BJ (cell line): ENCODE measurements around the gene ATP6V0D1. TPM values are rescaled to one million over a fixed set of nuclear protein-coding genes. Genes with fewer than 3 reads are reported as not detected.

Experiments used
- CTCF ChIA-PET: fragments of 350-600 bp; formaldehyde crosslinking; extraction: SDS; loops from one replicate; lab custom pipeline; 2021; ENCODE audit warnings: antibody characterized with exemption, inconsistent platforms; lab: Yijun Ruan, JAX
- POLR2A ChIA-PET: fragments of 300-600 bp; sonication (Branson Sonifier 250); formaldehyde crosslinking; extraction: SDS; loops from one replicate; lab custom pipeline; 2021; ENCODE audit warnings: antibody characterized with exemption; lab: Charles Lee
- DNase-seq: peaks from one replicate; pipeline ENCODE4 v3.0.0-alpha.2; 2011; ENCODE audit warnings: low read depth
- H3K27me3 ChIP-seq: 2 replicates; pipeline ENCODE4 v1.6.0; 2011; ENCODE audit warnings: low read length; ENCODE audit not compliant: control insufficient read depth, insufficient read depth
- H3K36me3 ChIP-seq: 2 replicates; pipeline ENCODE4 v1.5.1; 2011; ENCODE audit warnings: low read length; ENCODE audit not compliant: control insufficient read depth, insufficient read depth
- H3K4me3 ChIP-seq: 2 replicates; pipeline ENCODE4 v1.5.1; 2011; ENCODE audit warnings: low read depth, mild to moderate bottlenecking, control low read depth, low read length
- polyA plus RNA-seq: library from polyadenylated mRNA; depleted of rRNA; stranded (reverse); fragments of >200 nt; gene quantifications from 2 replicates; pipeline ENCODE4 v1.2.3, GENCODE V29; 2011
- TF ChIP-seq, protein P1 (sequence below): IDR thresholded peaks from 2 replicates; pipeline ENCODE4 v1.5.1; 2011; ENCODE audit warnings: low read depth, mild to moderate bottlenecking, control low read depth, inconsistent platforms, low read length, moderate library complexity; ENCODE audit not compliant: insufficient read depth

The ATP6V0D1 gene
- polyA plus RNA-seq, 1 experiment = 155 TPM

DNA sequence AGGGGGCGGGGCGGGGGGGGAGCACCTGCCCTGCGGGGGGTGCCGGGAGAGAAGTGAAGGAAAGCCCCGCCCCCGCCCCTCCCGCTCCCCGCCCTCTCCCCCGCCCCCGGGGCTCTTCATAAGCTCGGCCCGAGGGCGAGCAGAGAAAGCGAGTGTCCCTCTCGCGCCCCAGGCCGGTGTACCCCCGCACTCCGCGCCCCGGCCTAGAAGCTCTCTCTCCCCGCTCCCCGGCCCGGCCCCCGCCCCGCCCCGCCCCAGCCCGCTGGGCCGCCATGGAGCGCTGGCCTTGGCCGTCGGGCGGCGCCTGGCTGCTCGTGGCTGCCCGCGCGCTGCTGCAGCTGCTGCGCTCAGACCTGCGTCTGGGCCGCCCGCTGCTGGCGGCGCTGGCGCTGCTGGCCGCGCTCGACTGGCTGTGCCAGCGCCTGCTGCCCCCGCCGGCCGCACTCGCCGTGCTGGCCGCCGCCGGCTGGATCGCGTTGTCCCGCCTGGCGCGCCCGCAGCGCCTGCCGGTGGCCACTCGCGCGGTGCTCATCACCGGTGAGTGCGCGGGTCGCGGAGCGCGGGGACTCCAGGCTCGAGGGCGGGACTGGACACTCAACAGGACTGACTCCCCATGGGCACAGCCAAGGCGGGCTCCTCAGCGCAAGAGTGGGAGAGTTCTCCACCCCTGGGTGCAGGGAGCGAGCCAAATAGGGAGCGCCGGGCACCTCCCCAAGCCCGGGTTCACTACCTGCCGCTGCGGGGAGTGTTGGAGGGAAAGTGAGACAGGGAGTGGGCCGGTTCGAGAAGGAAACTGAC lies 49.8 kb downstream of the ATP6V0D1 start, which contains the start of gene HSD11B2:
TSS of gene HSD11B2 (plus strand) at position 145 of the 798 bp plus-strand sequence. CDS start at position 273, 128 bp downstream.
- ChIA-PET CTCF (interaction anchor here (1.1 to 7.2 kb wide), 4 partner anchors 15 to 37 kb away, joined by 3 to 47 read pairs (median 6); no protein-coding TSS in a partner anchor), POLR2A (interaction anchor here (0.8 kb wide), 1 partner anchor 17 kb away, joined by 7 read pairs; no protein-coding TSS in a partner anchor)
- Histone ChIP-seq H3K27me3 (peaks cover 20% of the 10 kb centered on the region), H3K36me3 (no peaks in the 10 kb centered on the region; the same call in 1 of the 2 replicates), H3K4me3 (peak within 1 kb of the TSS; percentile 29)
- TF ChIP-seq, protein P1, sequence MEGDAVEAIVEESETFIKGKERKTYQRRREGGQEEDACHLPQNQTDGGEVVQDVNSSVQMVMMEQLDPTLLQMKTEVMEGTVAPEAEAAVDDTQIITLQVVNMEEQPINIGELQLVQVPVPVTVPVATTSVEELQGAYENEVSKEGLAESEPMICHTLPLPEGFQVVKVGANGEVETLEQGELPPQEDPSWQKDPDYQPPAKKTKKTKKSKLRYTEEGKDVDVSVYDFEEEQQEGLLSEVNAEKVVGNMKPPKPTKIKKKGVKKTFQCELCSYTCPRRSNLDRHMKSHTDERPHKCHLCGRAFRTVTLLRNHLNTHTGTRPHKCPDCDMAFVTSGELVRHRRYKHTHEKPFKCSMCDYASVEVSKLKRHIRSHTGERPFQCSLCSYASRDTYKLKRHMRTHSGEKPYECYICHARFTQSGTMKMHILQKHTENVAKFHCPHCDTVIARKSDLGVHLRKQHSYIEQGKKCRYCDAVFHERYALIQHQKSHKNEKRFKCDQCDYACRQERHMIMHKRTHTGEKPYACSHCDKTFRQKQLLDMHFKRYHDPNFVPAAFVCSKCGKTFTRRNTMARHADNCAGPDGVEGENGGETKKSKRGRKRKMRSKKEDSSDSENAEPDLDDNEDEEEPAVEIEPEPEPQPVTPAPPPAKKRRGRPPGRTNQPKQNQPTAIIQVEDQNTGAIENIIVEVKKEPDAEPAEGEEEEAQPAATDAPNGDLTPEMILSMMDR = no peak
- no peak for DNase-seq

DNA sequence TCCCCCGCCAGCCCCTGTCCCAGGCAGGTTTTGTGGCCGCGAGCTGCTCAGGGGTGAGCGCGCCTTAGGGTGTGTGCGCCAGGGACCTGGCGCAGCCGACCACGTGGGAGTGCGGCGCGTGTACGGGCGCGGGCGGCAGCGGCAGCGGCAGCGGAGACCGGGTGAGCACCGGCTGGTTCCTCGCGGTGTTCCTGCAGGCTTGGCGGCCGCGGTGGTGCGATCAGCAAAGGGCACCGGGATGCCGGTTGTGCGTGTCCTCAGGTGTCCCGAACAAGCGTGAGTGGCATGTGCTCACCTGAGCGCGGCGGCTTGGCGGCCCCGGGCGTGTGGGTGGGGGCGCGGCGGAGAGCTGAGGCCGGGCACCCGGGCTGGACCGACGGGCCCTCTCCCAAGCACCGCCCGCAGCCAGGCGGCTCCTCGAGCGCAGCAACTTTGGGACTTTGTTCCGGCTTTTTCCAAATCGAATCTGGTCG lies 50.4 kb downstream of the ATP6V0D1 start:
- ChIA-PET CTCF (interaction anchor here (1.9 to 7.2 kb wide), 3 partner anchors 15 to 35 kb away, joined by 4 to 47 read pairs (median 9); no protein-coding TSS in a partner anchor), POLR2A (interaction anchor here (0.8 kb wide), 1 partner anchor 17 kb away, joined by 7 read pairs; no protein-coding TSS in a partner anchor)
- TF ChIP-seq, protein P1 = no peak
- DNase-seq = no peak
- no peaks in the 10 kb centered on the region for H3K36me3 ChIP-seq
- H3K4me3 ChIP-seq = peak overlapping the region; percentile 29
- H3K27me3 ChIP-seq = peaks cover 24% of the 10 kb centered on the region

DNA sequence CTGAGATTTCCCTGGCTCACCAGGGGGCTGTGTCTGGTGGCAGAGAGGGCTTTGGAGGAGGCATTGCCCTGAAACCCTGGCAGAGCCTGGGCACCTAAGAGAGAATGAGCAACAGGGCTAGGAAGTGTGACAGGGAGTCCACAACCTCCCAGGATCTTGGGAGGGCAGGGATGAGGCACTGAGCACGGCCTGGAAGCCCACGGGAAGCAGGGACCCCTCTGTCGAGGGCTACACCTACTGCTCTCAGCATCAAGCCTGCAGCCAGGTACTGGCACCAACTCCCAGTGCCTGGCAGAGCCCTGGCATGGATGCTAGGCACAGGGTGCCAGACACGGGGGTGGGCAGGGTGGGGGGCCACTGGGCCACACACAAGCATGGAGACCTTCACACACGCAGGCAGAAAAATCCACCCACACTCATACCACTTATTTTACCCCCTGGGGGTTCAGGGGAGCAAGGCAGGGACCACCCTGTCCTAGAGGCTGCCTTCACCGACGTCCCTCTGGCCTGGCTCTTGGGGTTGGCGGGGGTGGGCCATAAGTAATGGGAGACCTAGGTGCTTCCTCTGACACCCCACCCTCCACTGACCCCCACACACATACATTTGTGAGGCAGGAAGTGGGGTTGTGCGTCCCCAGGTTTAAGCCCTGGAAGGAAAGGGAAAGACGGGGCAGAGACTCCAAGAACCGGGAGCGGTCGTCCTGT lies 51.0 kb downstream of the ATP6V0D1 start:
- TF ChIP-seq, protein P1 = no peak
- no peaks in the 10 kb centered on the region for H3K36me3 ChIP-seq
- ChIA-PET POLR2A (no interaction called here), CTCF (interaction anchor here (2.2 to 10.5 kb wide), 8 partner anchors 10 to 50 kb away, joined by 9 to 276 read pairs (median 40); partner anchors contain the start of genes ATP6V0D1 and ZDHHC1)
- no peak overlapping the region; the same call in 1 of the 2 replicates for H3K4me3 ChIP-seq
- DNase-seq = no peak
- H3K27me3 ChIP-seq = peaks cover 25% of the 10 kb centered on the region

DNA sequence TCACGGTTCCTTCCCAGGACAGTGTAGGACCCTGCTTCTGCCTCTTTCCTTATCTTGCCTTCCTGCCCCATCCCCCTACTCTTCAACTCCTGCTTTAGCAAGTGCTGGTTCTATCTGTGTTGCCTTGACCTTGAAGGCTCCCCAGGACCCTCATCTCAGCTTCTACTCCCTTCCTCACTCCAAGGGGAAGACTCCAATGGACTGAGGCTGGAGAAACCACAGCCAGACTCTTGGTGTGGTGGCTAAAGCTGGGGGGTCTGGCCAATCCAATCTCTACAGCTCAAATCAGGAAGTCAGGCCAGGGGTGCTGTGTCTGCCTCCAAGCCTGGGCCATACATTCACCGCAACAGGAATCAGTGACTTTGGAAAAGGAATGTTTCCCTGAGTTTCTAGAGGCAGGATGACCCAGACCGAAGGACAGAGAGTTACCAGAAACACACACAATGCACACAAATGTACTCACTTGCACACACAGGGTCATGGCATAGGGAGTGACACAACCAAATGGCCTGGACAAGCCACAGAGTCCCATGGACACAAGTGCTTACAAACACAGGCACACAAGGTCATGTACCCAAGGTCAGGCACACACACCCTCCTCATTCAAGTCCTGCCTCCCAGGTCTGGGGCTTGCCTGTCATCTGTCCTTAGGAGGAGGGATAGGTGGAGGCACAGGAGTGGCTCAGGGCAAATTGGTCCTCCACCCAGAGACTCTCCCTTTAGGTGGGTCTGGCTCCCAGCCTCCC lies 51.7 kb downstream of the ATP6V0D1 start:
- no peak for DNase-seq
- Histone ChIP-seq H3K36me3 (no peaks in the 10 kb centered on the region), H3K4me3 (no peak overlapping the region), H3K27me3 (peaks cover 27% of the 10 kb centered on the region)
- TF ChIP-seq, protein P1 = no peak
- ChIA-PET CTCF (interaction anchor here (0.5 to 10.5 kb wide), 12 partner anchors 11 to 179 kb away, joined by 3 to 276 read pairs (median 15); partner anchors contain the start of genes ATP6V0D1, TPPP3 and ZDHHC1), POLR2A (no interaction called here)
